GM12878 (cell line): ENCODE measurements around the gene DDAH1.

Experiments
- CBX3 ChIP-seq: fragments of 200-600 bp; sonication (generic); IDR thresholded peaks from 2 replicates; pipeline ENCODE4 v1.6.1; 2016; ENCODE audit warnings: low read depth, borderline replicate concordance
- EGR1 ChIP-seq, 2 experiments: IDR thresholded peaks; 1 replicate in 1 of 2; 2 replicates in 1 of 2; pipeline ENCODE4 v1.6.1; 2011 to 2012; ENCODE audit warnings: low read depth in 2 of 2, low read length in 2 of 2, borderline replicate concordance in 1 of 2, mild to moderate bottlenecking in 1 of 2, moderate library complexity in 1 of 2
- IRF3 ChIP-seq: fragments of 450-650 bp; IDR thresholded peaks from 2 replicates; pipeline ENCODE4 v1.6.1; 2014; ENCODE audit warnings: mild to moderate bottlenecking
- MEF2A ChIP-seq: IDR thresholded peaks from 2 replicates; pipeline ENCODE4 v1.6.1; 2011; ENCODE audit warnings: low read depth, mild to moderate bottlenecking, low read length, moderate library complexity; ENCODE audit not compliant: insufficient read depth
- NFIC ChIP-seq: IDR thresholded peaks from 2 replicates; pipeline ENCODE4 v1.6.1; 2012; ENCODE audit warnings: low read depth, mild to moderate bottlenecking, inconsistent platforms, low read length, moderate library complexity
- RAD21 ChIP-seq: IDR thresholded peaks from 2 replicates; pipeline ENCODE4 v1.6.1; 2011; ENCODE audit warnings: mild to moderate bottlenecking, low read depth, low read length, moderate library complexity; ENCODE audit not compliant: insufficient read depth
- SMC3 ChIP-seq: IDR thresholded peaks from 2 replicates; pipeline ENCODE4 v1.6.1; 2011; ENCODE audit warnings: low read length, improper control_type of control experiment, borderline replicate concordance
- SP1 ChIP-seq: IDR thresholded peaks from one replicate; pipeline ENCODE4 v1.6.1; 2011; ENCODE audit warnings: low read depth, low read length
- SUZ12 ChIP-seq: fragments of 200-600 bp; sonication (generic); IDR thresholded peaks from one replicate; pipeline ENCODE4 v1.6.1; 2018; ENCODE audit warnings: antibody characterized with exemption, mild to moderate bottlenecking; ENCODE audit not compliant: unreplicated experiment
- ZBTB40 ChIP-seq: fragments of 450-650 bp; IDR thresholded peaks from 2 replicates; pipeline ENCODE4 v1.6.1; 2016; ENCODE audit warnings: mild to moderate bottlenecking, moderate library complexity, borderline replicate concordance
- TF ChIP-seq, protein P1 (sequence below): IDR thresholded peaks from 2 replicates; pipeline ENCODE4 v1.6.1; 2011; ENCODE audit warnings: low read depth, low read length, improper control_type of control experiment, borderline replicate concordance
- TF ChIP-seq, protein P2 (sequence below): IDR thresholded peaks from 2 replicates; pipeline ENCODE4 v1.6.1; 2011; ENCODE audit warnings: borderline replicate concordance, low read depth, mild to moderate bottlenecking, moderate library complexity, low read length; ENCODE audit not compliant: insufficient read depth, poor library complexity, severe bottlenecking
- TF ChIP-seq, protein P3 (sequence below), 3 experiments: IDR thresholded peaks in 2 of 3; conservative IDR thresholded peaks in 1 of 3; 2 replicates each; pipeline ENCODE4 v1.5.1; 2011; ENCODE audit warnings: low read depth in 3 of 3, low read length in 3 of 3, mild to moderate bottlenecking in 3 of 3, control low read depth in 2 of 3, moderate library complexity in 2 of 3, inconsistent platforms in 1 of 3, mixed read lengths in 1 of 3; ENCODE audit not compliant: control insufficient read depth in 2 of 3, insufficient read depth in 1 of 3; ENCODE audit errors: extremely low read depth in 1 of 3

- TF ChIP-seq, protein P1, sequence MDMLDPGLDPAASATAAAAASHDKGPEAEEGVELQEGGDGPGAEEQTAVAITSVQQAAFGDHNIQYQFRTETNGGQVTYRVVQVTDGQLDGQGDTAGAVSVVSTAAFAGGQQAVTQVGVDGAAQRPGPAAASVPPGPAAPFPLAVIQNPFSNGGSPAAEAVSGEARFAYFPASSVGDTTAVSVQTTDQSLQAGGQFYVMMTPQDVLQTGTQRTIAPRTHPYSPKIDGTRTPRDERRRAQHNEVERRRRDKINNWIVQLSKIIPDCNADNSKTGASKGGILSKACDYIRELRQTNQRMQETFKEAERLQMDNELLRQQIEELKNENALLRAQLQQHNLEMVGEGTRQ, result no peak
- TF ChIP-seq RAD21 (no peak), ZBTB40 (no peak), MEF2A (no peak), SP1 (no peak), CBX3 (no peak), EGR1 (IDR thresholded peaks at IDR 0.05; ENCODE audit: borderline replicate concordance in 1 of 2, low read depth in 2 of 2, low read length in 2 of 2) (no peak; a peak in 1 of 3 replicates), SMC3 (no peak), SUZ12 (no peak), NFIC (no peak), IRF3 (no peak)
- TF ChIP-seq, protein P2, sequence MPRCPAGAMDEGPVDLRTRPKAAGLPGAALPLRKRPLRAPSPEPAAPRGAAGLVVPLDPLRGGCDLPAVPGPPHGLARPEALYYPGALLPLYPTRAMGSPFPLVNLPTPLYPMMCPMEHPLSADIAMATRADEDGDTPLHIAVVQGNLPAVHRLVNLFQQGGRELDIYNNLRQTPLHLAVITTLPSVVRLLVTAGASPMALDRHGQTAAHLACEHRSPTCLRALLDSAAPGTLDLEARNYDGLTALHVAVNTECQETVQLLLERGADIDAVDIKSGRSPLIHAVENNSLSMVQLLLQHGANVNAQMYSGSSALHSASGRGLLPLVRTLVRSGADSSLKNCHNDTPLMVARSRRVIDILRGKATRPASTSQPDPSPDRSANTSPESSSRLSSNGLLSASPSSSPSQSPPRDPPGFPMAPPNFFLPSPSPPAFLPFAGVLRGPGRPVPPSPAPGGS, result no peak
- TF ChIP-seq, protein P3, sequence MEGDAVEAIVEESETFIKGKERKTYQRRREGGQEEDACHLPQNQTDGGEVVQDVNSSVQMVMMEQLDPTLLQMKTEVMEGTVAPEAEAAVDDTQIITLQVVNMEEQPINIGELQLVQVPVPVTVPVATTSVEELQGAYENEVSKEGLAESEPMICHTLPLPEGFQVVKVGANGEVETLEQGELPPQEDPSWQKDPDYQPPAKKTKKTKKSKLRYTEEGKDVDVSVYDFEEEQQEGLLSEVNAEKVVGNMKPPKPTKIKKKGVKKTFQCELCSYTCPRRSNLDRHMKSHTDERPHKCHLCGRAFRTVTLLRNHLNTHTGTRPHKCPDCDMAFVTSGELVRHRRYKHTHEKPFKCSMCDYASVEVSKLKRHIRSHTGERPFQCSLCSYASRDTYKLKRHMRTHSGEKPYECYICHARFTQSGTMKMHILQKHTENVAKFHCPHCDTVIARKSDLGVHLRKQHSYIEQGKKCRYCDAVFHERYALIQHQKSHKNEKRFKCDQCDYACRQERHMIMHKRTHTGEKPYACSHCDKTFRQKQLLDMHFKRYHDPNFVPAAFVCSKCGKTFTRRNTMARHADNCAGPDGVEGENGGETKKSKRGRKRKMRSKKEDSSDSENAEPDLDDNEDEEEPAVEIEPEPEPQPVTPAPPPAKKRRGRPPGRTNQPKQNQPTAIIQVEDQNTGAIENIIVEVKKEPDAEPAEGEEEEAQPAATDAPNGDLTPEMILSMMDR (IDR thresholded peaks at IDR 0.05 in 2 of 3, conservative IDR thresholded peaks at IDR 0.05 in 1 of 3; ENCODE audit: control insufficient read depth in 2 of 3, extremely low read depth in 1 of 3, insufficient read depth in 1 of 3, low read depth in 3 of 3, low read length in 3 of 3), result no peak
These were observed 189.2 kb downstream of the DDAH1 start for GRCh38 chr1:85275701-85276214.
